Bone marrow (tissue), 2 donors: ENCODE data around the gene ELOA2.
"Not testable (repeated sequence)": the region's sequence is repeated elsewhere in the genome, so short reads cannot be mapped to it uniquely, and the experiment has no call there.

ENCODE experiments used
- DNase-seq, 2 donors: peaks; one replicate each; lab custom pipeline; 2025; lab: John Stamatoyannopoulos, UW

The ELOA2 gene

DNA sequence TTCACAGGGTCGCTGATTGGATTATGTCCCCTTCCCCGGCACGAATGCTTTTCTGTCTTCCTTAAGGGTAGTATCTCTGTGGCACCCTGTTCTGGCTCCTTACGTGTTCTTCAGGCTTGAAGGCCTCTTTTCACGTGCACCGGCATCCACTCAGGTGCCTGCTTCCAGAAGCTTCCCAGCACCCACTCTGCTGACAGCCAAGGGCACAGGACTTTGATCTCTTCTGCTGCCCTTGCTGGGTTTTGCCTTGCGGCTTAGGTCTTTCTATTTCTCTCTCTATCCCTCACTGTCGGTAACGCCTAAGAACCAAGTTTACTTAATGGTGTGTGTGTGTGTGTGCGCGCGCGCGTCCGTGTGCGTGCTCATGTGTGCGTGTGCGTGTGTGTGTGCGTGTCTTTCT lies 14.7 kb downstream of the ELOA2 start:
- DNase-seq, result not testable (repeated sequence)

DNA sequence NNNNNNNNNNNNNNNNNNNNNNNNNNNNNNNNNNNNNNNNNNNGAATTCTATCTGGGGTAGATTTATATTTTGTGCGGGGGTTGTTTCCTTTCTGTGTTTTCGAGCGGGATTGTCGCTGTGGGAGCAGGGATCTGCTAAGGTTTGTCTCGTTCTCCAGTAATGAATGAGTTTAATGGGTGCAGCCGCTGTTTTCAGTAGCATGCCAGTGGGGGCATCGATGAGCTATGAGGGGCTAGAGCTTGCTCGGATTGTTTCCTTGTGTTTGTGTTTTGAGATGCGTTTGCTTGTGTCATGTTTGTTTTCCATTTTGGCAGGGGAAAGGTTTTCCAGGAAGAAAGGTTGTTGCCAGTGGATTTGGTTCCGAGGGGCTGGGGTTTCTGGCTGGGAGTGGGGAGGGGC lies 15.6 kb downstream of the ELOA2 start:
- not testable (repeated sequence) for DNase-seq
